Stimulated activated CD8-positive, alpha-beta memory T cell treated with anti-CD3 and anti-CD28 coated beads, Interleukin-2, amount 100 ng/mL, for 48 hours (primary cell): Measurements from ENCODE around the gene SEL1L.
"Not testable (repeated sequence)": the region's sequence is repeated elsewhere in the genome, so short reads cannot be mapped to it uniquely, and the experiment has no call there.

Experiments used
- DNase-seq, 2 donors: peaks; one replicate each; pipeline ENCODE4 v3.0.0-alpha.2; 2020; ENCODE audit warnings: low read depth in 2 of 2

The SEL1L gene

DNA sequence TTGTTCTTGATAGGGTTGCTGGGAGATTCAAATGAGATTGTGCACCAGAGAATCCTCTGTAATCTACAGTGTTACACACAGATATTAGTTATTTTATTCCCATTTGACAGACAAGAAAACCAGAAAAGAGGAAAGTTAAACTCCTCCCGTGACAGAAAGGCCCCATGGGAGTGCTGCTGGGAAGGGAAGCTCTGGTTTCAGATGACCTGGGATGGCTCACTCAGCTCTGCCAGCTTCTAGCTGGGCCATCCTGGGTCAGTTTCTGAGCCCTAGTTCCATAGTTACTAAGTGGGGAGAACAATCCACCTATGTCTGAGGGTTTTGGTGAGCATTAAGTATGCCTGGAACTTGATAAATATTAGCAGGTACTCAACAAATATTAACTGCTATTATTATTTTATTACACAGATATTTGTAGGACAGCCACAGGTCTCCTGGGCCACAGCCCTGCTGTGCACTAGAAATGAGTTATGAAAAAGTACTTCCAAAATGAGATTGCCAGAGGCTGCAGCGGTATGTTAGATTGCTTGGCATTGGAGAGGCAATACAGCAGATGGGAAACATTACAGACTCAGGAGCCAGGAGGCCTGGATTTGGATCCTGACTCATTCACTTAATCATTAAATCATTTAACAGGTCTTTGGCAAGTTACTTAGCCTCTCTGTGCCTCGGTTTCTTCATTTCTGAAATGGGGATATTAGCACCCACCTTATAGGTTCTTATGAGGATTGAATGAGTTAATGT, 86.5 kb downstream of the SEL1L start:
- no peak for DNase-seq

DNA sequence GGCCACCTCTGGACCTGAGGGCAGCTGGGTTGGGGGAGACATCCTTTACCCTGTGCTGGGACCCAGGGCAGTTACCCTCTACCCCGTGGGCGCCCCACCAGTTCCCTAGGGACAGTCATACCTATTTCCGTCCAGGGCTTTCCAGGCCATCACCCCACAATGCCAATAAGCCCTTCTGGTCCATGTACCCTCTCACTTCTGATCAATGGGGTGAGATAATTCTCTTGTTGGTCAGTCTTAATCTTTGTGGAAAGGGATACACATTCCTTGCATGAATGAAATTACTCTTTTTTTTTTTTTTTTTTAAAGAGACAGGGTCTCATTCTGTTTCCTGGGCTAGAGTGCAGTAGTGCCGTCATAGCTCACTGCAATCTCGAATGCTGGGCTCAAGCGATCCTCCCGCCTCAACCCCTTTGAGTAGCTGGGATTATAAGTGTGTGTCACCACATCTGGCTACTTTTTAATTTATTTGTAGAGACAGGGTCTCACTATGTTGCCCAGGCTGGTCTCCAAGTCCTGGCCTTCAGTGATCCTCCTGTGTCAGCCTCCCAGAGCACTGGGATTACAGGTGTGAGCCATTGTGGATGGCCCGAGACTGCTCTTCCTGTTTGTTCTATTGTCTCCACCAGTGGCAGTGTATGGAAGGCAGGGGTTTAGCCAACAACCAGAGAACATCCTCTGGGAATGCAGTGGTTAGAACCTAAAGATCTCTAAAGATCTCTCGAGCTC, 87.2 kb downstream of the SEL1L start:
- no peak for DNase-seq

DNA sequence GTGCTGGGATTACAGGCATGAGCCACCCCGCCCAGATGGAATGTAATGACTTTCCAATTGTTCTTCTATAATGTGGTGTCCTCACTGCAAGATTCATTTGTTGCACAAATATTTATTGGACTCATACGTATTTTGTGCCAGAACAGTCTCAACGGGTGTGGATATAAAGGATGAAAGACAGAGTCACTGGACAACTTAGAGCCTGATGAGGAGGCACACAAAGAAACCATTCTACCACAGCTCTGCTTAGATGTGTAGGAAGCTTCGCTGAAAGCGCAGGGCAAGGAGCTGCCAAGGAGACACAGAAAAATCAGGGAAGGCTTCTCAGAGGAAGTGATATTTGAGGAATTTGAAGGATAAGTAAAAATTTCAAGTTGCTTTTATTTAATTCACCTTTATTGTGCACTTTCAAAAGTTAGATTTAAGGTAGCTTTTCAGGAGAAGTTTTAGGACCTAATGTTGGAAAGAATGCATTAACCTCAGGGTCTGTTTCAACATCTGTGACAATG, 92.0 kb downstream of the SEL1L start:
- DNase-seq, result no peak

DNA sequence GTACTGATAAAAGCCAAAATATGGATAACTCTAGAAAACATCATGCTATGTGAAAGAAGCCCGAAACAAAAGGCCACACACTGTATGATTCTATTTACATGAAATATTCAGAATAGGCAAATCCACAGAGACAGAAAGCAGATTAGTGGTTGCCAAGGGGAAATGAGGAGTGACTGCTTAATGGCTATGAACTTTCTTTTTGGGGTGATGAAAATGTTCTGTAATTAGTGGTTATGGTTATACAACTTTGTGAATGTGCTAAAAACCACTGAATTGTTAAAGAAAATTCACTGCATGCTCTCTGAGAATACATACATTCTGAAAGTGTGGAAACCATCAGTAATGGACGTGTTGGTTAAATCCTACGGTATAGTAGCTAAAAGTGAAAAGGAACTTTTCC, 93.6 kb downstream of the SEL1L start:
- DNase-seq, result no peak

DNA sequence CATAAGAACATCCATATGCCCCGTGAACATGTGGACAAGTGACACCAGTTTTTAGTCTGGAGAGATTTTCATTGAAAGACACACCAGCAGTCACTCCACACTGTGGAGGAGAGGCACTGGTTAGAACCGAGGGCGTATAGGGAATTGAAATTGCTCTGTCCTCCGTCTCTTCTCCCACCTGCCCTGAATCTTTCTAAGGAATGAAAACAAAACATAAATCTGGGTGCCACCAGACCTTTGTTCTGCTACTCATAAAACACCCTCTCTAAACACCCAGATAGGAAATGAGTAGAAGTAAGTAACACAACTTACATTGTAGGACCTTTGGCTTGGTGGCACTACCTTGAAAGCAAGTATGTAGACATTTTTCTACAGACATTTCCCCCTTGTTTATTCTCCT, 96.4 kb downstream of the SEL1L start:
- no peak for DNase-seq

DNA sequence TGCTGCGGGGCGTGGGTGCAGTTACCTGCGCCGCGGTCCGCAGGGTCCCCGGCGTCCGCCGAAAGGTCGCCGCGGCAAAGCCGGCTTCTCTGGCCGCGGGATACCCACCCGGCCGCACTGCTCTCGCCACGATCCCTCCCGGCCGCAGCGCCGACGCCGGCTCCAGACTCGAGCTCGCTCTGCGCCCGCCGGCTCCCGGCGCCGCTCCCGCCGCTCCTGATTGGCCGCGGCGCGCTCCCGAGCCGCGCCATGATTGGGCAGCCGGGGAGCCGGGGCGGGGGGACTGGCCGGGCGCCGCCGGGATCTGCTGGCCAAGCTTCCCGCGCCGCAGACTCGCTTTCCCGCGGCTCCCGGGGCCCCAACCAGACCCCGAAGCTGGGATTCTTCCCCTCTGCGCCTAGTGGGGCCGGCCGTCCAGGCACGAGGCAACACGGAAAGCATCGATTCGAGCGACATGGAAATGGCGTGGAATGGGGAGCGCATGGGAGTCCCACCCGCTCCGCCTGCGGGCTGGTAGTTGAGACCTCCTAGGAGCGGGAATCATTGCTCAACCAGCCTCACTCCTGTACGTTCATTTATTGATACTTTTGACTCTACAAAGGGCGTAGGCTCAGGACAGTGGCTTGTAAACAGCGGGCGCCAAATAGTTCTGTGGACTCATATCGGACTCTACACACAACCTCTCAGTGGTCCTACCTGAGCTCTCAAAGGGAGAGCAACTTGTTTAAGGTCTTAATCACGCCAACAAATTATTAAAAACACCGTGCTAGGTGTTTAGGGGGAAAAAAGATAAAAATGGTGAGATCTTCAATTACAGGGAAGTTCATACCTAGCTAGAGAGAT, 97.1 kb downstream of the SEL1L start:
- DNase-seq, result peak; percentile 27 to 28

DNA sequence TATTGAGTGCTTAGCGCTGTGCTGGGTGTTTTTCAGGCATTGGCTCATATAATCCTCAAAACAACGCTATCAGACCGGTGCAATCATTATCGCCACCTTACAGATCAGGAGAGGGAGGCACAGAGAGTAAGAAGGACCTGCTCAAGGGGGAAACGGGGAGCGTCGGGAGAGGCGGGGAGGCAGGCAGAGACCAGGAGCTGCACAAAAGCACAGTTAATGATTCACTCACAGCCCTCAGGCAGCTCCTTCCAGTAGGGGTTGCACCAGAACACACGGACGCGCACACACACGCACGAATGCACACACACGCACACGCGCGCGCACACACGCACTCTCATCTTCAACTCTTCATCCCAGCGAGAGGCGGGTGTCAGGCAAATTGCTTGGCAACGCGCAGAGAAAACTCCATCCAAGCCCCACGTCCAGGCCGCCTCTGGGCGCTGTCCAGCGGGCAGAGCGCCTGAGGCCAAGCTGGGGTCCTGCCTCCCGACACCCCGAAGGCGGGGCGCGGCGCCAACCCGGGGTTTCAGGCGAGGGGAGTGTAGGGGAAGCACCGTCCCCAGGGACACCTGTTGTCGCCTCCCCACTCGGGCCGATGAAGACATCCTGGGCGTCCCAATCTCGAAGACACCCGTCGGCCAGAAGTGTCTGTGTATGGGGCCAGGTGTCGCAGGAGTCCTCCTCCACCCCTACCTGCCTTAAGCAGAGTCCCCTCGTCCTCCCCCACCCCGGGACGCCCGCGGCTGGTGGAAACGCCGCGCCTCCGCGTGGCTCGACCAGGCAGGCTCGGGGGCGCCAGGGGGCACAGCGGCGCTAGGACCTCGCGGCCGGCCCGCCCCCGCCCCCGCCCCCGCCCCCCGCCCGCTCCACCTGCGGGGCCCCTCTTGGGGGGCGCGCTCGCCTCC, 98.0 kb downstream of the SEL1L start:
- no peak for DNase-seq

DNA sequence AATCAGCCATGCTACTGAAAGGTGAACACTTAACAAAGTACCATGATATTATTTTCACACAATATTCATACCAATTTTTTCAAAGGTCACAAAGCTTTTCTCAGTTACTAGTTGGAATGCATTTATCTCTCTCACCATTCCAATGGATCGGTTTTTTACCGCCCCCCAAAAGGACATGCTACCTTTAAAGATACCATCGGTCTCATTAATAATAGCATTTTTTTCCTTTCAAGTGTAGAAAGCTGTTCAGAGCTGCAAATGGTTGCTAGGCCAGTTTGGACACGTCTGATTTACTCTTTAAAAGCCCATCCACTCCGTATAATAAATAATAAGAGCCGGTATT, 98.6 kb downstream of the SEL1L start:
- no peak for DNase-seq

DNA sequence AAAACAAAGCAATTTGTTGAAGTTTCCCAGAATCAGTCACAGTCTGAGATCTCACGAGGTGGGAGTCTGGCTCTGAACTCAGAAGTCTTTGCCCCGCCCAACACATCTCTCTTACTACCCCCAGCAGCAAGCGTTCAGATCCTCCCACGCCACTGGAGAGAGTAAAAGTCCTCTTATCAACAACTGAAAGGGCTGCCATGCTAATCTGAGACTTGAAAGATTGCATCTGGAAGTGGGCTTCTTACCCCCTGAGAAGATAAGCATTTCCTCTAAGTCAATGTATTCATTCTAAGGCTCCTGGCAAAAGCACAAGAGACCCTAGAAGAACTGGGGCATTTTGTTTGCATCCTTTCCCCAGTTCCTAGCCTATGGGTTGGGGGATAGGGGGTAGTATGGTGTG, 99.4 kb downstream of the SEL1L start:
- DNase-seq, result no peak

DNA sequence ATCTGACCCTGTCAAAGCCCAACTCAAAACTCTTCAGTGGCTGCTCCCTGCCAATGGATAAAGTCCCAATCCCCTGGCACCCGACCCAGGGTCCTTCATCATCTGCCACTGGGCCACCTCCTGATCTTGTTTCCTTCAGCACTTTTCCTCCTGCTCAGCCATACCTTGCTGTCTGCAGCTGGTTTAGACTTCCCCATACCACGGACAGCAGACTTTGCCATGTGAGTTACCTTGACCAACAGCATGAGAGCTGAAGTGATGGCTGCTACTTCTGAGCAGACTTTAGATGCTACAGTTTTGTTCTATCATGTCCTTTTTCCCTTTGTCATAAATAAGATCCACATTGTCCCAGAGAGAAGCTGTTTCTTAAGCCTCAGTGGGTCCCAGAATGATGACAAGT, 100.3 kb downstream of the SEL1L start:
- DNase-seq, result no peak

DNA sequence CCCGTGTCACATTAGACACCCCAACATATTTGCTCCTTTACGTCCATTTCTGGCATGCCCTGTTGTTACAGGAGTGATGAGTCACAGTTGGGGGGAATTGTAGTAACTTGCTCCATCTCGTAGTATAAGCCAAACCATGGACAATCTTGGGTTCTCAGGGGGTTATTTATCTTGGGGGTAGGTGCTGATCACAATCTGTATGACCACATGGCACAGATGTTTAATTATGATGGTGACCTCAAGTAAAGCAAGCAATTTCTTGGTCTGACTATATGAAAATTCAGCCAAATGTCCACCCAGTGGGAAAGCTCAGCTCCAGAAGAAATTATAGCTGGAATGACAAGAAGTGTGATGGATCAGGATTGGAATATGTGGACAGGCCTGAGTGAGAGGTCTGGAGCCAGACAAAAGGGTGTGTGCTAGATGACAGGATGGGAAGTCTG, 101.4 kb downstream of the SEL1L start:
- DNase-seq, result no peak

DNA sequence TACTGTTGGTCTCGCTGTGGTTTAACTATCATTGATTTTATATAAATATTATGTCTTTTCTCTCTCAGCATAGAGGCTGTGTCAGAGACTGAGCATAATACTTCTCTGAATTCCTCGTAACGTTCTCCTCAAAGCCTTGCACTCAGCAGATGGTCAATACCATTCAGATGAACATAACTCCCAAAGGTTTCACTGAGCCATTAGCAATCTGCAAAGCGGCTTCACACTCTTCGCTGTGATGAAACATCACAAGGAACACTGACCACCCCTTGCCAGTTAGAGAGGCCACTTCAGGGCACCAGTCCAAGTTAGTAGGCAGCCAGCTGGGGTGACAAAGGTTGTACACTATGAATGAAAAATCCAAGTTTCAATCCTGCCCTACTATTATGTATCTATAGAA, 103.4 kb downstream of the SEL1L start:
- DNase-seq, result no peak

DNA sequence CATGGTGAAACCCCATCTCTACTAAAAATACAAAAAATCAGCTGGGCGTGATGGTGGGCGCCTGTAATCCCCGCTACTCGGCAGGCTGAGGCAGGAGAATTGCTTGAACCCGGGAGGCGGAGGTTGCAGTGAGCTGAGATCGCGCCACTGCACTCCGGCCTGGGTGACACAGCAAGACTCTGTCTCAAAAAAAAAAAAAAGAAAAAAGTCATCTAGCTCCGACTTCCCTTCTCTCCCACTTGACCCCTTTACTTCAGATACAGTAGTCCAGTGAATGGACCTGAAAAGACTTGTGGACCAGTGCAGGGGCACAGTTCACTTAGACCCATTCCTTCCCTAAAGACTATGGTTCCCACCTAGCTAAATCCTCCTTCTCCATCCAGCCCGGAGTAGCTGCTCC, 103.9 kb downstream of the SEL1L start:
- DNase-seq, result not testable (repeated sequence)

DNA sequence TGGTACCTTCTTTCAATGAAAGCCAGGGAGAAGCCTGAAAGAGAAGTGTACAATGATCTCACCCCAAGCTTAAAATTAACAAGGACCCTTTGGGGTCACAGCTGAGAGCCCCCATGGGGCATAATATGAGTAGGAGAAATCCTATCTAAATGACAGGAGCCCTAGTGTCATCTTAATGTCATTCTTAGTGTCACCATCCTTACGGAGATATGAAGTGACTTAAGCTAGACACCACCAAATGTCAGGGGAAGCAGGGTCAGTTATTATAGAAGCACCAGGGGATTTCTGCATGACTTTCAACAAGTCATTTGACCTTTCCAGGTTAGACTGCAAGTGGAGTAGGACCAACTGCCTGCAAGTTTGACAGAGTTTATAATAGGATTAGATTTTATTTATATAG, 104.6 kb downstream of the SEL1L start:
- DNase-seq, result no peak

DNA sequence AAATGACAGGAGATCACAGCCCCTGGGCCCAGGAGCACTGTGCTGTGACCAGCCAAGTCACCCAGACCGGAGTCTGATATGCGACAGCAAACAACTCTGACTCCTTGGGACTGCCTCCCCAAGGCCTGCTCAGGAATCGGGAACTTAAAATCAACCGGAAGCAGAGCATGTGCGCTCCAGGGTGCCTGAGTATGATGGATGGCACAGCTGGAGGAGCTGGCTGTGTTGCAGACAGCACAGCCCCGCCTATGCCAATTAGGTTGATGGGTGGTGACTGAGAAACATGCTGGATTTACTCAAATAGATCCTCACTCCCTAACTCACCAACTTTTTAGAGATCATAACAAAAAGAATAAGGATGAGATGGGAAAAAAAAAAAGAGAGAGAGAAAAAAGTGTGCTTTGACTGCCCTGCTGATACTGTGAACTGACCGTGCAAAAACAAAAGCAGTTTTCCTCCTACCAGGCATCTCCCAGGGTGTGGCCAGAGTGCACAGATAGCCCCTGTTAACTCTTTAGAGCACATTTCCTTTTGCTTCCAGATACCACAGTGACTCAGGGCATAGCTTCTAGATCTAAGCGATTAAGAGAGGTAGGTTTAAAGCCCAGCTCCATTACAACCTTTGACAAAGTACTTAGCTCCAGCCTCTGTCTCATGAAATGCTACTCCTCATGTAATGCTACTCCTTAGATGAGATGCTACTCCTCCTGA, 106.2 kb downstream of the SEL1L start:
- DNase-seq, result no peak

DNA sequence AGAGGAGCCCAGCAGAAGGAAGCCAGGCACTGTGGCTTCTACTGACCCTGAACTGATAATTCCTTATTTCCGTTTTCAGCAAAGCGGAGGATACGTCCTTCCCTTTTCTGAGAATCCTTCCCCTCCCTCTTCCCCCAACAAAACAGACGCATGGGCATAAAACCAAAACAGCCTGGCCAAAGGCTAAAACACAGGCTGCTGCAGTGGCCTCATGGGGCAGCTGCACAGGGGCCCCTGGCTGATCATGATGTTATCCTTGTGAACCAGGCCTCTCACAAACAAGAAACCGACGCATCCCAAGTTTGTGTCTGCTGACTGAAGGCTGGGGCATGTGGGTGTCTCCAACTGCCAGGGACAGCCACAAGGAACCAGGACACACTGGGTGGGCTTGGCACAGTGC, 110.1 kb downstream of the SEL1L start:
- DNase-seq, result no peak
